Gastrocnemius medialis (tissue), 4 donors: ENCODE data around the gene COL28A1.

ENCODE experiments used
- CTCF ChIP-seq, 5 experiments: fragments of 450-650 bp in 3 of 5; fragments of 200-600 bp in 2 of 5; sonication (generic) in 2 of 5; IDR thresholded peaks in 4 of 5; conservative IDR thresholded peaks in 1 of 5; 1 replicate in 4 of 5; 2 replicates in 1 of 5; pipeline ENCODE4 v1.5.1; 2016 to 2019; ENCODE audit warnings: antibody characterized with exemption in 5 of 5, mild to moderate bottlenecking in 3 of 5, moderate library complexity in 3 of 5
- POLR2A ChIP-seq, 2 donors: fragments of 450-650 bp; IDR thresholded peaks; one replicate each; pipeline ENCODE4 v1.6.1; 2017; ENCODE audit warnings: antibody characterized with exemption in 2 of 2, mild to moderate bottlenecking in 2 of 2, moderate library complexity in 2 of 2

GRCh38 chr7:7446616-7447015, 89.1 kb downstream of the COL28A1 start:
- TF ChIP-seq CTCF (IDR thresholded peaks at IDR 0.05 in 4 of 5, conservative IDR thresholded peaks at IDR 0.05 in 1 of 5) (no peak), POLR2A (IDR thresholded peaks at IDR 0.05) (no peak)
